Lung (tissue), 12 donors: ENCODE data around the gene SULF2. TPM values are rescaled to one million over a fixed set of nuclear protein-coding genes. Genes with fewer than 3 reads are reported as not detected.

ENCODE experiments used
- ATAC-seq: fragments of 200-7000 bp; cut with Tn5 transposase; one replicate; pipeline ENCODE4 v1.9.1; 2020; ENCODE audit warnings: moderate number of reproducible peaks; ENCODE audit not compliant: insufficient read depth, low FRiP score
- DNase-seq, 3 donors: peaks; one replicate each; pipeline ENCODE4 v3.0.0-alpha.2; 2013 to 2017
- H3K27ac ChIP-seq, 2 donors: one replicate each; pipeline ENCODE4 v1.5.1; 2013; ENCODE audit warnings: mild to moderate bottlenecking in 2 of 2, moderate library complexity in 2 of 2, control low read depth in 1 of 2, inconsistent platforms in 1 of 2, low read depth in 1 of 2, low read length in 1 of 2
- H3K27me3 ChIP-seq, 3 donors: one replicate each; pipeline ENCODE4 v1.5.1; 2013; ENCODE audit warnings: low read length in 2 of 3; ENCODE audit not compliant: control insufficient read depth in 3 of 3, insufficient read depth in 3 of 3
- H3K36me3 ChIP-seq, 4 donors: one replicate each; pipeline ENCODE4 v1.5.1; 2013; ENCODE audit warnings: low read length in 4 of 4, mild to moderate bottlenecking in 1 of 4, moderate library complexity in 1 of 4; ENCODE audit not compliant: control insufficient read depth in 4 of 4, insufficient read depth in 4 of 4
- H3K4me1 ChIP-seq, 5 donors: one replicate each; pipeline ENCODE4 v1.5.1; 2013; ENCODE audit warnings: low read length in 5 of 5, mild to moderate bottlenecking in 2 of 5, moderate library complexity in 1 of 5; ENCODE audit not compliant: control insufficient read depth in 5 of 5, insufficient read depth in 5 of 5
- H3K4me3 ChIP-seq: one replicate; pipeline ENCODE4 v1.5.1; 2013; ENCODE audit warnings: mild to moderate bottlenecking, control low read depth, moderate library complexity
- H3K9ac ChIP-seq, 2 donors: one replicate each; pipeline ENCODE4 v1.5.1; 2013; ENCODE audit warnings: low read length in 2 of 2, control low read depth in 1 of 2; ENCODE audit not compliant: insufficient read depth in 1 of 2
- H3K9me3 ChIP-seq, 4 donors: one replicate each; pipeline ENCODE4 v1.5.1; 2013; ENCODE audit warnings: low read length in 3 of 4, mild to moderate bottlenecking in 1 of 4, moderate library complexity in 1 of 4; ENCODE audit not compliant: control insufficient read depth in 4 of 4, insufficient read depth in 3 of 4
- CTCF ChIP-seq: IDR thresholded peaks from 2 replicates; pipeline ENCODE4 v1.5.1; 2012; ENCODE audit warnings: mild to moderate bottlenecking; ENCODE audit errors: control extremely low read depth, extremely low read depth
- WGBS, 2 donors: extraction: QIAGEN DNeasy Blood & Tissue Kit; methylation state at CpG; one replicate each; pipeline ENCODE4 v1.1.7; 2013; 5-methylcytosine and 5-hydroxymethylcytosine counted together
- polyA plus RNA-seq, 2 donors: library from polyadenylated mRNA; stranded (reverse); fragments of 200-250 nt; gene quantifications; one replicate each; pipeline ENCODE4 v1.2.1, GENCODE V29; 2013
- total RNA-seq, 2 donors: library from RNA; depleted of rRNA in 1 of 2; stranded (reverse); fragments of >200 nt in 1 of 2; gene quantifications; one replicate each; pipeline ENCODE4 v1.2.1, GENCODE V29; 2014 to 2021
- donor health status: control.
- donor health status: control.
- donor health status: Bipolar disorder and iron deficiency.
- donor health status: healthy.
- donor health status: DM: yes; HTN: yes; CAD: no.

SULF2 gene
- total and polyA plus RNA-seq, 4 donors, result 17.7 to 42.4 (median 23.6) TPM

GRCh38 chr20:47784599-47785310 lies 526 bp downstream of the SULF2 start:
- H3K27ac ChIP-seq, result peak overlapping the region in 1 of 2 donors; percentile 13
- WGBS, 2 donors, result 1% methylated on average over 29 to 69 of the region's 69 CpGs
- TF ChIP-seq CTCF, result no peak
- peaks cover 0 to 23% (median 7%) of the 10 kb centered on the region in 5 donors for H3K4me1 ChIP-seq
- no peaks in the 10 kb centered on the region for H3K36me3 ChIP-seq
- DNase-seq (peak; percentile 46 to 55 (median 50)), ATAC-seq (no peak)
- H3K9ac ChIP-seq, result peak overlapping the region in 1 of 2 donors; percentile 10
- peaks cover 2 to 24% (median 21%) of the 10 kb centered on the region in 3 donors for H3K27me3 ChIP-seq
- H3K9me3 ChIP-seq, result peaks cover 0 to 2% (median 0%) of the 10 kb centered on the region in 4 donors
- peak overlapping the region; percentile 26 for H3K4me3 ChIP-seq

GRCh38 chr20:47783828-47784598 lies 1.3 kb downstream of the SULF2 start:
- Histone ChIP-seq H3K27me3 (peaks cover 2 to 24% (median 15%) of the 10 kb centered on the region in 3 donors), H3K27ac (no peak overlapping the region), H3K9ac (peak overlapping the region in 1 of 2 donors; percentile 10), H3K4me1 (peaks cover 0 to 23% (median 7%) of the 10 kb centered on the region in 5 donors), H3K36me3 (no peaks in the 10 kb centered on the region), H3K9me3 (peaks cover 0 to 2% (median 0%) of the 10 kb centered on the region in 4 donors), H3K4me3 (no peak overlapping the region)
- WGBS, 2 donors, result 43 to 52% methylated on average over 23 of the region's 23 CpGs
- ATAC-seq, result no peak
- no peak for DNase-seq
- TF ChIP-seq CTCF, result no peak

GRCh38 chr20:47782920-47783552 lies 2.2 kb downstream of the SULF2 start:
- Histone ChIP-seq H3K4me1 (peaks cover 0 to 23% (median 7%) of the 10 kb centered on the region in 5 donors), H3K27ac (no peak overlapping the region), H3K27me3 (peaks cover 2 to 18% (median 11%) of the 10 kb centered on the region in 3 donors), H3K9ac (no peak overlapping the region), H3K4me3 (no peak overlapping the region), H3K36me3 (no peaks in the 10 kb centered on the region), H3K9me3 (peaks cover 0 to 2% (median 0%) of the 10 kb centered on the region in 4 donors)
- DNase-seq, result no peak
- WGBS, 2 donors, result 79 to 87% methylated on average over 2 of the region's 2 CpGs
- ATAC-seq, result no peak
- TF ChIP-seq CTCF, result no peak
